ENCODE measurements around the gene MYZAP.

MYZAP gene

GRCh38 chr15:57643826-57644225, 52.1 kb downstream of the MYZAP start:
- Histone ChIP-seq H3K4me3 (no peak overlapping the region), H3K27ac (no peak overlapping the region)
- no peak for DNase-seq (ENCODE audit: low spot score)
- no peak for TF ChIP-seq CTCF (IDR thresholded peaks at IDR 0.05)

GRCh38 chr15:57646087-57646486, 54.4 kb downstream of the MYZAP start:
- no peak for TF ChIP-seq CTCF (IDR thresholded peaks at IDR 0.05)
- H3K4me3 ChIP-seq = no peak overlapping the region
- no peak overlapping the region for H3K27ac ChIP-seq
- DNase-seq (ENCODE audit: low spot score) = no peak

GRCh38 chr15:57647071-57647790, 55.5 kb downstream of the MYZAP start:
- H3K27ac ChIP-seq = no peak overlapping the region
- H3K4me3 ChIP-seq = no peak overlapping the region
- DNase-seq (ENCODE audit: low spot score) = no peak
- no peak for TF ChIP-seq CTCF (IDR thresholded peaks at IDR 0.05)

- H3K27ac ChIP-seq = no peak overlapping the region
- TF ChIP-seq CTCF (IDR thresholded peaks at IDR 0.05) = no peak
- no peak for DNase-seq (ENCODE audit: low spot score)
- H3K4me3 ChIP-seq = no peak overlapping the region
Observed at GRCh38 chr15:57647791-57648130, 56.1 kb downstream of the MYZAP start.

GRCh38 chr15:57649138-57649537, 57.4 kb downstream of the MYZAP start:
- H3K27ac ChIP-seq = no peak overlapping the region
- no peak for TF ChIP-seq CTCF (IDR thresholded peaks at IDR 0.05)
- no peak for DNase-seq (ENCODE audit: low spot score)
- H3K4me3 ChIP-seq = no peak overlapping the region

- no peak for DNase-seq (ENCODE audit: low spot score)
- no peak for TF ChIP-seq CTCF (IDR thresholded peaks at IDR 0.05)
- Histone ChIP-seq H3K4me3 (no peak overlapping the region), H3K27ac (no peak overlapping the region)
Observed at GRCh38 chr15:57651445-57651844, 59.7 kb downstream of the MYZAP start.

GRCh38 chr15:57652481-57652880, 60.8 kb downstream of the MYZAP start:
- H3K4me3 ChIP-seq = no peak overlapping the region
- no peak for TF ChIP-seq CTCF (IDR thresholded peaks at IDR 0.05)
- DNase-seq (ENCODE audit: low spot score) = no peak
- no peak overlapping the region for H3K27ac ChIP-seq
